ENCODE results near the gene C19orf85.

Gene C19orf85

GRCh38 chr19:55471266-55471665 is 6.7 kb upstream of the C19orf85 start:
- H3K9ac ChIP-seq (ENCODE audit: low read length): no peak overlapping the region
- no peaks in the 10 kb centered on the region for H3K9me3 ChIP-seq (ENCODE audit: low read length)
- H3K4me1 ChIP-seq (ENCODE audit: insufficient read depth, low read length): peaks cover 11% of the 10 kb centered on the region
- no peaks in the 10 kb centered on the region for H3K27me3 ChIP-seq (ENCODE audit: control insufficient read depth in 1 of 2, insufficient read depth in 2 of 2, low read length in 2 of 2)
- no peaks in the 10 kb centered on the region for H3K36me3 ChIP-seq (ENCODE audit: insufficient read depth, low read length)
- H3K4me3 ChIP-seq (ENCODE audit: low read depth in 1 of 2, low read length in 2 of 2): no peak overlapping the region
- no peak overlapping the region for H3K27ac ChIP-seq (ENCODE audit: low read depth, low read length)

- Histone ChIP-seq H3K9me3 (ENCODE audit: low read length) (no peaks in the 10 kb centered on the region), H3K9ac (ENCODE audit: low read length) (no peak overlapping the region), H3K4me1 (ENCODE audit: insufficient read depth, low read length) (peaks cover 5% of the 10 kb centered on the region), H3K27me3 (ENCODE audit: control insufficient read depth in 1 of 2, insufficient read depth in 2 of 2, low read length in 2 of 2) (no peaks in the 10 kb centered on the region), H3K36me3 (ENCODE audit: insufficient read depth, low read length) (no peaks in the 10 kb centered on the region), H3K4me3 (ENCODE audit: low read depth in 1 of 2, low read length in 2 of 2) (no peak overlapping the region), H3K27ac (ENCODE audit: low read depth, low read length) (no peak overlapping the region)
These were observed 3.5 kb upstream of the C19orf85 start for GRCh38 chr19:55468054-55468393.

- no peak overlapping the region for H3K4me3 ChIP-seq (ENCODE audit: low read depth in 1 of 2, low read length in 2 of 2)
- peaks cover 5% of the 10 kb centered on the region for H3K4me1 ChIP-seq (ENCODE audit: insufficient read depth, low read length)
- no peak overlapping the region for H3K27ac ChIP-seq (ENCODE audit: low read depth, low read length)
- no peaks in the 10 kb centered on the region for H3K36me3 ChIP-seq (ENCODE audit: insufficient read depth, low read length)
- no peaks in the 10 kb centered on the region for H3K9me3 ChIP-seq (ENCODE audit: low read length)
- no peak overlapping the region for H3K9ac ChIP-seq (ENCODE audit: low read length)
- no peaks in the 10 kb centered on the region for H3K27me3 ChIP-seq (ENCODE audit: control insufficient read depth in 1 of 2, insufficient read depth in 2 of 2, low read length in 2 of 2)
These were observed 2.9 kb upstream of the C19orf85 start for GRCh38 chr19:55467236-55468053.

- H3K9ac ChIP-seq (ENCODE audit: low read length): no peak overlapping the region
- H3K27ac ChIP-seq (ENCODE audit: low read depth, low read length): no peak overlapping the region
- no peaks in the 10 kb centered on the region for H3K9me3 ChIP-seq (ENCODE audit: low read length)
- H3K27me3 ChIP-seq (ENCODE audit: control insufficient read depth in 1 of 2, insufficient read depth in 2 of 2, low read length in 2 of 2): no peaks in the 10 kb centered on the region
- peaks cover 5% of the 10 kb centered on the region for H3K4me1 ChIP-seq (ENCODE audit: insufficient read depth, low read length)
- no peak overlapping the region for H3K4me3 ChIP-seq (ENCODE audit: low read depth in 1 of 2, low read length in 2 of 2)
- no peaks in the 10 kb centered on the region for H3K36me3 ChIP-seq (ENCODE audit: insufficient read depth, low read length)
These were observed 1.7 kb upstream of the C19orf85 start for GRCh38 chr19:55466241-55466614.

- Histone ChIP-seq H3K4me3 (ENCODE audit: low read depth in 1 of 2, low read length in 2 of 2) (no peak overlapping the region), H3K36me3 (ENCODE audit: insufficient read depth, low read length) (no peaks in the 10 kb centered on the region), H3K9me3 (ENCODE audit: low read length) (no peaks in the 10 kb centered on the region), H3K27me3 (ENCODE audit: control insufficient read depth in 1 of 2, insufficient read depth in 2 of 2, low read length in 2 of 2) (no peaks in the 10 kb centered on the region), H3K9ac (ENCODE audit: low read length) (no peak overlapping the region), H3K27ac (ENCODE audit: low read depth, low read length) (no peak overlapping the region), H3K4me1 (ENCODE audit: insufficient read depth, low read length) (peaks cover 5% of the 10 kb centered on the region)
These were observed 1.1 kb upstream of the C19orf85 start for GRCh38 chr19:55465460-55466240.

GRCh38 chr19:55464039-55464661 is 401 bp downstream of the C19orf85 start:
- H3K27ac ChIP-seq (ENCODE audit: low read depth, low read length): no peak overlapping the region
- peaks cover 17% of the 10 kb centered on the region for H3K4me1 ChIP-seq (ENCODE audit: insufficient read depth, low read length)
- no peaks in the 10 kb centered on the region for H3K9me3 ChIP-seq (ENCODE audit: low read length)
- no peak overlapping the region for H3K4me3 ChIP-seq (ENCODE audit: low read depth in 1 of 2, low read length in 2 of 2)
- no peaks in the 10 kb centered on the region for H3K27me3 ChIP-seq (ENCODE audit: control insufficient read depth in 1 of 2, insufficient read depth in 2 of 2, low read length in 2 of 2)
- H3K36me3 ChIP-seq (ENCODE audit: insufficient read depth, low read length): no peaks in the 10 kb centered on the region
- H3K9ac ChIP-seq (ENCODE audit: low read length): no peak overlapping the region

- no peaks in the 10 kb centered on the region for H3K36me3 ChIP-seq (ENCODE audit: insufficient read depth, low read length)
- H3K27me3 ChIP-seq (ENCODE audit: control insufficient read depth in 1 of 2, insufficient read depth in 2 of 2, low read length in 2 of 2): no peaks in the 10 kb centered on the region
- no peak overlapping the region for H3K9ac ChIP-seq (ENCODE audit: low read length)
- H3K4me1 ChIP-seq (ENCODE audit: insufficient read depth, low read length): peaks cover 17% of the 10 kb centered on the region
- H3K9me3 ChIP-seq (ENCODE audit: low read length): no peaks in the 10 kb centered on the region
- no peak overlapping the region for H3K4me3 ChIP-seq (ENCODE audit: low read depth in 1 of 2, low read length in 2 of 2)
- no peak overlapping the region for H3K27ac ChIP-seq (ENCODE audit: low read depth, low read length)
These were observed 944 bp downstream of the C19orf85 start for GRCh38 chr19:55463583-55464031.

- Histone ChIP-seq H3K4me1 (ENCODE audit: insufficient read depth, low read length) (peaks cover 12% of the 10 kb centered on the region), H3K27me3 (ENCODE audit: control insufficient read depth in 1 of 2, insufficient read depth in 2 of 2, low read length in 2 of 2) (no peaks in the 10 kb centered on the region), H3K36me3 (ENCODE audit: insufficient read depth, low read length) (no peaks in the 10 kb centered on the region), H3K9ac (ENCODE audit: low read length) (no peak overlapping the region), H3K27ac (ENCODE audit: low read depth, low read length) (no peak overlapping the region), H3K9me3 (ENCODE audit: low read length) (no peaks in the 10 kb centered on the region), H3K4me3 (ENCODE audit: low read depth in 1 of 2, low read length in 2 of 2) (no peak overlapping the region)
These were observed 1.8 kb downstream of the C19orf85 start for GRCh38 chr19:55462722-55463121.

- Histone ChIP-seq H3K9ac (ENCODE audit: low read length) (peak overlapping the region; percentile 54), H3K36me3 (ENCODE audit: insufficient read depth, low read length) (no peaks in the 10 kb centered on the region)
These were observed 2.5 kb downstream of the C19orf85 start for GRCh38 chr19:55461974-55462626.

GRCh38 chr19:55461259-55461973 is 3.1 kb downstream of the C19orf85 start, which contains the start of gene ISOC2:
Gene ISOC2 (minus strand): TSS chr19:55461642. CDS start chr19:55456486, 5,156 bp downstream.
- H3K36me3 ChIP-seq (ENCODE audit: insufficient read depth, low read length): no peaks in the 10 kb centered on the region
- H3K9ac ChIP-seq (ENCODE audit: low read length): peak within 1 kb of the TSS; percentile 72
- H3K27me3 ChIP-seq (ENCODE audit: control insufficient read depth in 1 of 2, insufficient read depth in 2 of 2, low read length in 2 of 2): no peaks in the 10 kb centered on the region
- H3K27ac ChIP-seq (ENCODE audit: low read depth, low read length): peak within 1 kb of the TSS; percentile 99
- peaks cover 12% of the 10 kb centered on the region for H3K4me1 ChIP-seq (ENCODE audit: insufficient read depth, low read length)
- no peaks in the 10 kb centered on the region for H3K9me3 ChIP-seq (ENCODE audit: low read length)
- peak within 1 kb of the TSS; percentile 67 to 82 for H3K4me3 ChIP-seq (ENCODE audit: low read depth in 1 of 2, low read length in 2 of 2)

More at GRCh38 chr19:55461974-55462626, 2.5 kb downstream of the C19orf85 start:
- H3K27me3 ChIP-seq (ENCODE audit: control insufficient read depth in 1 of 2, insufficient read depth in 2 of 2, low read length in 2 of 2): no peaks in the 10 kb centered on the region
- H3K4me1 ChIP-seq (ENCODE audit: insufficient read depth, low read length): peaks cover 12% of the 10 kb centered on the region
- peak overlapping the region; percentile 31 to 73 for H3K4me3 ChIP-seq (ENCODE audit: low read depth in 1 of 2, low read length in 2 of 2)
- H3K27ac ChIP-seq (ENCODE audit: low read depth, low read length): peak overlapping the region; percentile 79
- no peaks in the 10 kb centered on the region for H3K9me3 ChIP-seq (ENCODE audit: low read length)
